ENCODE data around the gene ZNF474.

- no peak for TF ChIP-seq POLR2A (IDR thresholded peaks at IDR 0.05)
- TF ChIP-seq, protein P1, sequence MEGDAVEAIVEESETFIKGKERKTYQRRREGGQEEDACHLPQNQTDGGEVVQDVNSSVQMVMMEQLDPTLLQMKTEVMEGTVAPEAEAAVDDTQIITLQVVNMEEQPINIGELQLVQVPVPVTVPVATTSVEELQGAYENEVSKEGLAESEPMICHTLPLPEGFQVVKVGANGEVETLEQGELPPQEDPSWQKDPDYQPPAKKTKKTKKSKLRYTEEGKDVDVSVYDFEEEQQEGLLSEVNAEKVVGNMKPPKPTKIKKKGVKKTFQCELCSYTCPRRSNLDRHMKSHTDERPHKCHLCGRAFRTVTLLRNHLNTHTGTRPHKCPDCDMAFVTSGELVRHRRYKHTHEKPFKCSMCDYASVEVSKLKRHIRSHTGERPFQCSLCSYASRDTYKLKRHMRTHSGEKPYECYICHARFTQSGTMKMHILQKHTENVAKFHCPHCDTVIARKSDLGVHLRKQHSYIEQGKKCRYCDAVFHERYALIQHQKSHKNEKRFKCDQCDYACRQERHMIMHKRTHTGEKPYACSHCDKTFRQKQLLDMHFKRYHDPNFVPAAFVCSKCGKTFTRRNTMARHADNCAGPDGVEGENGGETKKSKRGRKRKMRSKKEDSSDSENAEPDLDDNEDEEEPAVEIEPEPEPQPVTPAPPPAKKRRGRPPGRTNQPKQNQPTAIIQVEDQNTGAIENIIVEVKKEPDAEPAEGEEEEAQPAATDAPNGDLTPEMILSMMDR (IDR thresholded peaks at IDR 0.05) = peak in 5 of 6 experiments; percentile 11 to 33 (median 12)
These were observed 37.3 kb upstream of the ZNF474 start for GRCh38 chr5:122091936-122092600.

Measured in adrenal gland (tissue), 5 donors.